Measurements from ENCODE around the gene ARHGAP21. TPM values are rescaled to one million over a fixed set of nuclear protein-coding genes. Genes with fewer than 3 reads are reported as not detected.
"Not testable (repeated sequence)": the region's sequence is repeated elsewhere in the genome, so short reads cannot be mapped to it uniquely, and the experiment has no call there.

Gene ARHGAP21
- total RNA-seq, 2 donors from 2014 or later, result 121 to 167 TPM

- intact Hi-C loops (cut with DNase I), result no loop called here
- no peak for DNase-seq (ENCODE audit: low spot score)
Measured at GRCh38 chr10:24698270-24698669, 25.4 kb downstream of the ARHGAP21 start.

- intact Hi-C loops (cut with DNase I), result no loop called here
- no peak for DNase-seq (ENCODE audit: low spot score)
Measured at GRCh38 chr10:24697080-24697479, 26.6 kb downstream of the ARHGAP21 start.

- intact Hi-C loops (cut with DNase I), result no loop called here
- no peak for DNase-seq (ENCODE audit: low spot score)
Measured at GRCh38 chr10:24695452-24695851, 28.2 kb downstream of the ARHGAP21 start.

GRCh38 chr10:24694086-24694485, 29.6 kb downstream of the ARHGAP21 start:
- no peak for DNase-seq (ENCODE audit: low spot score)
- intact Hi-C loops (cut with DNase I), result no loop called here

- intact Hi-C loops (cut with DNase I), result no loop called here
- DNase-seq (ENCODE audit: low spot score), result no peak
Measured at GRCh38 chr10:24690961-24691512, 32.6 kb downstream of the ARHGAP21 start.

GRCh38 chr10:24685958-24686540, 37.6 kb downstream of the ARHGAP21 start:
- intact Hi-C loops (cut with DNase I), result no loop called here
- DNase-seq (ENCODE audit: low spot score), result no peak

- DNase-seq (ENCODE audit: low spot score), result no peak
- intact Hi-C loops (cut with DNase I), result no loop called here
Measured at GRCh38 chr10:24683554-24683953, 40.1 kb downstream of the ARHGAP21 start.

GRCh38 chr10:24681572-24682088, 42.1 kb downstream of the ARHGAP21 start:
- intact Hi-C loops (cut with DNase I), result no loop called here

GRCh38 chr10:24680647-24681524, 42.8 kb downstream of the ARHGAP21 start:
- intact Hi-C loops (cut with DNase I), result no loop called here
- DNase-seq (ENCODE audit: low spot score), result no peak

More at GRCh38 chr10:24681572-24682088, 42.1 kb downstream of the ARHGAP21 start:
- DNase-seq (ENCODE audit: low spot score), result no peak

- no peak for DNase-seq (ENCODE audit: low spot score)
- intact Hi-C loops (cut with DNase I), result no loop called here
Measured at GRCh38 chr10:24678757-24679156, 44.9 kb downstream of the ARHGAP21 start.

- intact Hi-C loops (cut with DNase I), result no loop called here
- no peak for DNase-seq (ENCODE audit: low spot score)
Measured at GRCh38 chr10:24674892-24675632, 48.6 kb downstream of the ARHGAP21 start.

- DNase-seq (ENCODE audit: low spot score), result no peak
- intact Hi-C loops (cut with DNase I), result no loop called here
Measured at GRCh38 chr10:24670964-24671670, 52.6 kb downstream of the ARHGAP21 start.

GRCh38 chr10:24669285-24669852, 54.3 kb downstream of the ARHGAP21 start:
- no peak for DNase-seq (ENCODE audit: low spot score)
- intact Hi-C loops (cut with DNase I), result no loop called here

GRCh38 chr10:24668247-24668646, 55.4 kb downstream of the ARHGAP21 start:
- no peak for DNase-seq (ENCODE audit: low spot score)
- intact Hi-C loops (cut with DNase I), result no loop called here

GRCh38 chr10:24664991-24665390, 58.7 kb downstream of the ARHGAP21 start:
- intact Hi-C loops (cut with DNase I), result no loop called here
- no peak for DNase-seq (ENCODE audit: low spot score)

- no peak for DNase-seq (ENCODE audit: low spot score)
- intact Hi-C loops (cut with DNase I), result no loop called here
Measured at GRCh38 chr10:24661376-24661775, 62.3 kb downstream of the ARHGAP21 start.

GRCh38 chr10:24658319-24658718, 65.4 kb downstream of the ARHGAP21 start:
- intact Hi-C loops (cut with DNase I); DNase-seq (ENCODE audit: low spot score): not testable (repeated sequence)

- DNase-seq (ENCODE audit: low spot score); intact Hi-C loops (cut with DNase I): not testable (repeated sequence)
Measured at GRCh38 chr10:24656326-24656725, 67.4 kb downstream of the ARHGAP21 start.
